ENCODE results near the gene DTL. TPM values are rescaled to one million over a fixed set of nuclear protein-coding genes. Genes with fewer than 3 reads are reported as not detected.

DTL gene
- total RNA-seq, 1 donor from 2014 or later = 76.6 TPM

GRCh38 chr1:212106286-212106792, 70.8 kb downstream of the DTL start:
- Mint-ChIP-seq H3K27ac (no peak overlapping the region), H3K27me3 (ENCODE audit: insufficient read depth, low read depth) (no peaks in the 10 kb centered on the region), H3K4me3 (no peak overlapping the region), H3K4me1 (no peaks in the 10 kb centered on the region), H3K36me3 (peaks cover 16% of the 10 kb centered on the region), H3K9me3 (no peaks in the 10 kb centered on the region)
- peaks cover 22% of the 10 kb centered on the region for H4K20me1 ChIP-seq (ENCODE audit: low read depth)
- peaks cover 16% of the 10 kb centered on the region for H3F3A ChIP-seq (ENCODE audit: low read depth)
- peaks cover 9% of the 10 kb centered on the region for H3K79me2 ChIP-seq (ENCODE audit: low read depth)
- H3K27me3 ChIP-seq = no peaks in the 10 kb centered on the region
- peaks cover 10% of the 10 kb centered on the region for H3K4me1 ChIP-seq
- no peak for TF ChIP-seq EZH2 (IDR thresholded peaks at IDR 0.05)
- no peak for TF ChIP-seq CTCF (IDR thresholded peaks at IDR 0.05)
- TF ChIP-seq EZH2phosphoT487 (IDR thresholded peaks at IDR 0.05) = no peak
- peaks cover 21% of the 10 kb centered on the region for H3K36me3 ChIP-seq
- no peak for DNase-seq (ENCODE audit: low spot score)
- H3K9me3 ChIP-seq (ENCODE audit: low read depth) = no peaks in the 10 kb centered on the region
- H3K9ac ChIP-seq = no peak overlapping the region
- no peak overlapping the region for H3K4me2 ChIP-seq
- no peak overlapping the region for H3K27ac ChIP-seq
- H3K4me3 ChIP-seq = no peak overlapping the region
- no peak overlapping the region for H2AFZ ChIP-seq (replicated peaks)

- H3K36me3 ChIP-seq = peaks cover 16% of the 10 kb centered on the region
- Mint-ChIP-seq H3K9me3 (no peaks in the 10 kb centered on the region), H3K27me3 (ENCODE audit: insufficient read depth, low read depth) (no peaks in the 10 kb centered on the region), H3K4me1 (no peaks in the 10 kb centered on the region), H3K4me3 (no peak overlapping the region), H3K27ac (no peak overlapping the region), H3K36me3 (peaks cover 8% of the 10 kb centered on the region)
- no peaks in the 10 kb centered on the region for H3K79me2 ChIP-seq (ENCODE audit: low read depth)
- H3K27me3 ChIP-seq = no peaks in the 10 kb centered on the region
- no peak overlapping the region for H3K4me3 ChIP-seq
- no peak overlapping the region for H3K4me2 ChIP-seq
- no peak for TF ChIP-seq EZH2phosphoT487 (IDR thresholded peaks at IDR 0.05)
- no peak for TF ChIP-seq EZH2 (IDR thresholded peaks at IDR 0.05)
- TF ChIP-seq CTCF (IDR thresholded peaks at IDR 0.05) = no peak
- H3K9me3 ChIP-seq (ENCODE audit: low read depth) = no peaks in the 10 kb centered on the region
- H4K20me1 ChIP-seq (ENCODE audit: low read depth) = peaks cover 19% of the 10 kb centered on the region
- H3K27ac ChIP-seq = no peak overlapping the region
- peaks cover 14% of the 10 kb centered on the region for H3K4me1 ChIP-seq
- no peak for DNase-seq (ENCODE audit: low spot score)
- H2AFZ ChIP-seq (replicated peaks) = no peak overlapping the region
- no peak overlapping the region for H3K9ac ChIP-seq
- peaks cover 16% of the 10 kb centered on the region for H3F3A ChIP-seq (ENCODE audit: low read depth)
Observed at GRCh38 chr1:212107481-212107880, 71.9 kb downstream of the DTL start.

- Histone ChIP-seq H3K36me3 (peaks cover 12% of the 10 kb centered on the region), H3K9me3 (ENCODE audit: low read depth) (no peaks in the 10 kb centered on the region), H3K4me1 (peaks cover 14% of the 10 kb centered on the region), H3K27ac (no peak overlapping the region), H2AFZ (replicated peaks) (no peak overlapping the region), H3K4me3 (no peak overlapping the region), H3K79me2 (ENCODE audit: low read depth) (no peaks in the 10 kb centered on the region), H3K4me2 (no peak overlapping the region), H3K9ac (no peak overlapping the region), H3F3A (ENCODE audit: low read depth) (peaks cover 16% of the 10 kb centered on the region), H4K20me1 (ENCODE audit: low read depth) (peaks cover 19% of the 10 kb centered on the region), H3K27me3 (no peaks in the 10 kb centered on the region)
- Mint-ChIP-seq H3K4me3 (no peak overlapping the region), H3K27me3 (ENCODE audit: insufficient read depth, low read depth) (no peaks in the 10 kb centered on the region), H3K27ac (no peak overlapping the region), H3K9me3 (no peaks in the 10 kb centered on the region), H3K4me1 (no peaks in the 10 kb centered on the region), H3K36me3 (peaks cover 8% of the 10 kb centered on the region)
- no peak for TF ChIP-seq CTCF (IDR thresholded peaks at IDR 0.05)
- no peak for TF ChIP-seq EZH2 (IDR thresholded peaks at IDR 0.05)
- no peak for TF ChIP-seq EZH2phosphoT487 (IDR thresholded peaks at IDR 0.05)
- DNase-seq (ENCODE audit: low spot score) = no peak
Observed at GRCh38 chr1:212108187-212108586, 72.6 kb downstream of the DTL start.
